Myocyte (in vitro differentiated cells): Measurements from ENCODE around the gene SLC7A5. TPM values are rescaled to one million over a fixed set of nuclear protein-coding genes. Genes with fewer than 3 reads are reported as not detected.

Experiments
- DNase-seq: peaks from one replicate; pipeline ENCODE4 v3.0.0-alpha.2; 2012; ENCODE audit warnings: low read depth
- total RNA-seq: library from RNA; depleted of rRNA; stranded (reverse); fragments of >200 nt; gene quantifications from 2 replicates; pipeline ENCODE4 v1.2.3, GENCODE V29; 2014

The SLC7A5 gene
- total RNA-seq, 1 donor from 2014 or later, result 48.6 TPM

DNA sequence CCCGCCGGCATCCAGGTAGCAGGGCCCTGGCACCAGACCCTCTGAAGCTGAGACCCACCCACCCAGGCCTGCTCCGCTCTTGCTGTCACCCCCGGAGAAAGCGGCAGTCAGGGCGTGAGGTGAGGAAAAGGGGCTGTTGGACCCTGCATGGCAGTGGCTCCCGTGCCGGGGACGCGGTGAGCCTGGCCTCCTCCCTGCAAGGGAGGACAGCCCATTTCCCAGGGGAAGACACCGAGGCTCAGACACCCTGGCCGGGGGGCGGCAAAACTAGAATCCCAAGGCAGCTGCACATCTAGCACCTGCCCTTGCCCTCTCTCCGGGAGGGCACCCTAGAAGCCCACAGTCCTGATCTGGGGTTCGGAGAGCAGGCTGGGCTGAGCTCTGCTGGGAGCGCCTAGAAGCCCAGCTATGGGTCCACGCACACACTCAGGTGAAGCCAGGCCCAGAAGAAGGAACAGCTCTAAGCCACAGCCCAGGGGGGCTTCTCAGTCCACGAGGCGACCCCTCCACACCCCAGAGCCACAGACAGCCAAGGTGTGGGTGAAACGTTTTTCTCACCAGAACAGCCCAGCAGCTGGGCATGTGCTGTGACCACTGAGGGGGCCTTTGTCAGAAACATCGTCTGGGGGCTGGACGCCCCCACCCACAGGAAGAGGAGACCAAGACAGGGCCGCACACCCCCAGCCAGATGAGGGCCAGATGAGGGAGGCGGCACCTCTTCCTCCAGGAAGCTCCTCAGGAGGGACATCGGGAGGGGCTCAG, 22.4 kb downstream of the SLC7A5 start:
- no peak for DNase-seq

DNA sequence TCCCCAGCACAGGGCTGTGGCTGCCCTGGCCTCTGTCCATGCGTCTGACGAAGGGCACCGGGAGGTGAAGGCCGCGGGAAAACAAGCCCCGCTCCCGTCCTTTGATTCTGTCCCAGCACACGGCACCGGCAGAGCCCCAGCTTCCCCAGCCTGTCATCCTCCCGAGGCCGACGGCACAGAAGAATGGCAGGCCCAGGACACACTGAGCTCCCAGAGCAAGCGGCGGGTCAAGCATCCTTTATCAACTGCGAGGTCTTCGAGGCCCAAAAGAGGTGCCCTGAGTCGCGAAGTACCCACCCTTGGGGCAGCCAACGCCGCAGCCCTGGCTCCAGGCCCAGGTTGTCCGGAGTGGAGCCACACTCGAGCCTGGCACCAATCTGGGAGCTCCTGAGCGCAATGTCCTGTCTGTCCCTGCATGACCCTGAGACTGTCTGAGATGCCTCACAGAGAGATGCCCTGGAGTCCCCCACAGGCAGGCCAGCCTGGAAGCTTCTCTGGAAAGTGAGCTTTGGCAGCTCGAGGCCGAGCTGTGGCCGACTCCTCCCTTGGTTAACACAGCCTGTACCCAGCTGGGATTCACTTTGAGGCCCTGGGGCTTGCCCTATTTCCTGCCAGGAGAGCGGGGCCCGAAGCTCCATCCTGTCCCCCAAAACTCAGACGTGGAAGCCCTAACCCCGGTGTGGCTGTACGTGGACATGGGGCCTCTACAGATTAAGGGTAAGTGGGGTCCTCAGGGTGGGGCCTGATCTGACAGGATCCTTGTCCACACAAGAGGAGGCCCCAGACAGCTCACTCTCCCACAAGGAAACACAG, 23.3 kb downstream of the SLC7A5 start:
- DNase-seq, result no peak

DNA sequence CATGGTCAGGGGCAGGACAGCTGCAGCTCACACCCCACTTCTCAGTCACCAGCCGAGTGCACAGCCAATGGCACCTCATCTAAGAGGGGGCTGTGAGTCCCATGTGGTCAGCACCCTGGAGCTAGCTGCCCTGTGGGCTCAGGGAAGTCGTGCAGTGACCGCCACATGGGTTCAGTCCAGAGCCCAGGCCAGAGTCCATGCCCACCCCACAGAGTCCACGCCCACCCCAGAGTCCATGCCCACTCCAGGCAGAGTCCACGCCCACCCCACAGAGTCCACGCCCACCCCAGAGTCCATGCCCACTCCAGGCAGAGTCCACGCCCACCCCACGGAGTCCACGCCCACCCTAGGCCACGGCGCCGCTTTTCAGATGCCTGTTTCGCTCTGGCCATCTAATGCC, 24.1 kb downstream of the SLC7A5 start:
- DNase-seq, result peak; percentile 59

DNA sequence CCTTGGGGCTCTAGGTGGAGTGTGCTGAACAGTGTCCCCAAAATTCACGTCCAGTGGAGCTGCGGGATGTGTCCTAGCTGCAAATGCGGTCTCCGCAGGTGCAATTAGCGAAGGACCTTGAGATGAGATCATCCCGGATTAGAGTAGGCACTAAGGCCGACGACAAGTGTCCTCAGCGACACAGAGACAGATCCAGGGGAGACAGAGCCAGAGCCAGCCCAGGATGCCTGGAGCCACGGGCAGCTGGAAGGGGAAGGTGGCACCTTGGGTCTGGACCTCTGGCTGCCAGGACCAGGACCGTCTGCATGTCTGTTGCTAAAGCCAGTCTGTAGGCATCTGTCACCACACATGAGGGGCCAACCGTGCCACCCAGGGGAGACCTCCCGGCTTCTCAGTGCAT, 24.5 kb downstream of the SLC7A5 start:
- DNase-seq, result no peak

DNA sequence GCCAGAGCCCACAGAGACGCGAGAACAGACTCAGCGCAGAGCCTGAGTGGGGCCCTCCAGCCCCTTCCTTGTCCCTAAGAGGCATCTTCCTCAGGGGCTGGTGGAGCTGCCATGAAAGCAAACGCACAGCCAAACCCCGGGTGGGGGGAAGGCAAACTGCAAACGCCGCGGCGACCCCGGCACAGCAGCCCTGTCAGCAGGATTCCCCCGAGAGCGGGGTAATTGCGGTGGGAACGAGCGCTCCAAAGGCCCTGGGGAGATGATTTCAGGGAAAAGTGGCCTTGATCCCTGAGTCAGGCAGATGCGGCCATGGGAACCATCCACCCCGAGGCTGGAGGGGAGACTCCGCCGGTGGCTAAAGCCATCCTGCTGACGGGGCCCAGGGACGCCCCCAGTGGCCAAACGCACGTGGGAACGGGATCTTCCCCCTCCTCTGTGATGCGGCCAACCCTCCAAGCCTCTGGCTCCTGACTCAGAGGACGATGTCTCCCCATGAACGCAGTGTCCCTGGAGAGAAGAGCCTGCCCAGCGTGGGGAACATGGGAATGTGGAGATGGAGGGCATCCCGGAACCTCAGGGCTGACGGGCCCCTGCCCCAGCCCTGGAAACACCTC, 25.1 kb downstream of the SLC7A5 start:
- DNase-seq, result no peak

DNA sequence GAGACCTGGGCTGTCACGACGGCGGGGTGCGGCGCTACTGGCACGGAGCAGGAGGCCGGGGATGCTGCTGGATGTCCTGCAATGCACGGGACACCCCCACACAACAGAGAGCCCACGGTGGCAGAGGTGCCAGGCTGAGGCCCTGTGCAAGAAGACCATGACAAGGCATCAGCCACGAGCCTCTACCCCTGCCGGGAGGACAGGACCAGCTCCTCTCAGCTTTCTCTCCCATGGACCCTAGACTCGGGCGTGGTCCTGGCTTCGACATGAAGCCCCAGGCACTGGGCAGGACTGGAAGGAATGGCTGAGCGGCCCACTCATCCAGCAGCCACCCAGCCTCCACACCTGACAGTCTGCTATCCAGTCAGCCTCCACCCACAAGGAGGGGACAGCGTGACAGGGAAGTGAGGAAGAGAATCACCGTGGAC, 25.6 kb downstream of the SLC7A5 start:
- no peak for DNase-seq

DNA sequence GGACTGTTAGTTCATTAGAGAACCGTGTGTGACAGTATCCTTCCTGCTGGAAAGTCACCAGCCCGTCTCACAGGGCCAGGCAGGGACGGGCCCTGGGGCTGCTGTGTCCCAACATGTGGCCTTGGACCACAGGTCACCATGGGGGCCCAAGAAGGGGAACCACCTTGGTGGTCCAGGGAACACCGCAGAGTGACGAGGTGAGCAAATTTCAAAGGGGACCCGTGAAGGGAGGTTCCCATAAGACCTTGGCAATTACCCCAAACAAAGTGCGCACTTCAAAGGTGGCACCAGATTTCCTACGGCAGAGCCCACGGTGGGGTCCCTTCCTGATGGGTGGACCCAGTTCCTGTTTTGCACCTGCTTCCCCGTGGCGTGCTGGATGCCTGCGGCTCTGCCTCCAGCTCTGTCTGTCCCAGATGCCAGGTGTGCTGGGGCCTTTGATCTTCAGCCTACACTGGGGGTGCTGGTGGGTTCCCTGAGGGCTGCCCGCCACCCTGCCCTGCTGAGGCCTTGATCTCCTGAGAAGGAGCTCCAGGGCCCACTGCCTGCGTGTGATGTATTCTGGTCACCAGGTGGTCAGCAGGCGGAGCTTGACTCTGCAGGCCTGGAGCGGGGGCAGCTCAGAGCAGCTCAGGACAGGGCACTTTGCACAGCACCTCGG, 27.0 kb downstream of the SLC7A5 start:
- DNase-seq, result no peak

DNA sequence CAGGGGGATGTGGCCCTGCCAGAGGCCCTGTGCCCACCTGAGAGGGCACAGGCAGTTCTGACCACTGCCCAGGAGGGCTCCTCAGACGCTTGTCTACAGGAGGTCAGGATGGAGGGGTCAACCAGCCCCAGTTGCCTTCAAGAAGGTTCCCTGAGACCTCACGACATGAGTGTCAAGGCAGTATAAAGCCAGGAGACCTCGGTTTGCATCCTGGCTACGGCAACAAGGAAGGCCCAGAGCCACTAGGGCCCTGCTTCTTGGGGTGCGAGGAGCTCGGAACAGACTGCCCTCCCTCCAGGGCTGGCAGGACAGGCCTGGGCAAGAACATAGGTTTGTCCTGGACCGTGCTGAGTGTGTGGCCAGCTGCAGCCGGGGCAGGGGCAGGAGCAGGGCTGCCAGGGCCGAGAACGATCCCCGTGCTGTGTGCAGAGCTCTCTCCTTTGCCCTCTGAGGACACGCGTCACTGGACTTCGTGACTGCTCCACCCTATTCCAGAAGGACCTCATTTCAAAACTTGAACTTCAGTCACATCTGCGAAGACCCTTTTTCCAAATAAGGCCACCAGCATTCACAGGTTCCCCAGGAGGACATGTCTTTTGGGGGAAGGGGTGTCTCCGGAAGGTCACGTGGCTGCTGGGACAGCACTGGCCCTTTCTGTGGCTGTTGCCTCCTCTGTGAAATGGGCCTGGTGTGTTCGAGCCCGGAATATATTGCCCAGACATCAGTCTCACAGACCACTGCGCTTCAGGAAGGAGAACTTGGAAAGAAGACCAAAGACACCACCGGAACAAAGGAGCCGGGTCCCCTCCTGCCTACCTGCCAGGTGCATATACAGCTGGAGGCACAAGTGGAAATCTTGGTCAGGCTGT, 27.7 kb downstream of the SLC7A5 start:
- no peak for DNase-seq

DNA sequence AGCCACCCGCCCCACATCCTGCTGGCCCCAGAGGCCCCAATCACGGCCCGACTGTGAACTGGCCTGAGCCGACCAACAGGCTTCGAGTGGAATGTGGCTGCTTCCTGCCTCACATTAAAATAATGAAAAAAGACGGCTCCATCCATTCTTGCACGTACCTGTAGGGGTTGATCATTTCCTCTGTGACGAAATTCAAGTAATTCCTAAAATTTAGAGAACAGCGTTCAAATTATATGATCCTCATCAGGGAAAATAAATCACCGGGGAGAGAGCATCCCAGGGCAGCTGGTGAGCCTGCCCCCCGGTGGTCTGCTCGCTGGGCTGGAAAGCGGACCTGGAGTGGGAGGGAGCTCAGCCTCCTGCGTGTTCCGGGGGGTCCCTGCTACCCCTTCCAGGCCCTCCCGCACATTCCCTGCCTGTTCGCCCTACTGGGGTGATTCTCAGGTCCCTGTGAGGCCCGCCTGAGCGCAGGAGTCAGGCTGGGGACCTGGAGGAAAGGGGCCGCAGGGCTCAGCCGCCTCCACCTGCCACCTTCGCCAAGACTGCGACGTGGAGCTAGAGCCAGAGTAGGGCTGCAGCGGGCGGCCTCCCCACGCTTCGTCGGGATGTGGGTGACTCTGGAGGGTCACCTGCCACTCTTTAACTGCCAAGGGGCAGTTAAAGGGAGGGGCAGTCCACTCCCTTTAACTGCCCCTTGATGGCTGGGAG, 28.9 kb downstream of the SLC7A5 start:
- DNase-seq, result no peak

DNA sequence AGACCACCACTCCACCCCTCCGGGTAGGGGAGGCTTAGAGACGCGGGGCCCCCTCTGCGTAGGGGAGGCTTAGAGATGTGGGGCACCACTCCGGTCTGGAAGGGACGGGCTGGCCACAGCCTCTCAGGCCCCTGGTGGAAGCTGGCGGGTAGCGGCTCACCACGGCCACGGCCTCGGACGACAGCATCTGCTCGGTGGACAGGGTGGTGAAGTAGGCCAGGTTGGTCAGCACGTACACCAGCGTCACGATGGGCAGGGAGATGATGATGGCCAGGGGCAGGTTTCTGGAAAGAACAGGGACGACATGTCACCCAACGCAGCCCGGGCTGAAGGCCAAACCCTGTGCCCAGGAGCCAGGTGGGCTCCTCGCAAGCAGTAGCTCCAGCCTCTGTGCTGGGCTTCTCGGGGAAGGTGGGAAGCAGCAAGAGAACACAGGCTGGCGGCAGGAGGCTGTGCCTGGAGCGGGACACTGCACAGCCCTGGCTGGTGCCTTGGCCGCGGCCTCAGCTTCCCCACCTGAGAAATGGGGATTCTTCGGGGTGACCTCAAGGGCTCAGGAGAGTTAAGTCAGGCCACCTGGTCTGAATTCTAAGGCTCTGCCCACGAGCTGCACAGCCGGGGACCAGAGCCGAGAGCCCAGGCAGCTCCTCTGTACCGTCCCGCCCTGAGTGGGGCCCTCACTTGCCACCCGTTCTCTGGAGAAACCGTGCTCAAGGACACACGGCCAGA, 29.6 kb downstream of the SLC7A5 start:
- DNase-seq, result no peak

DNA sequence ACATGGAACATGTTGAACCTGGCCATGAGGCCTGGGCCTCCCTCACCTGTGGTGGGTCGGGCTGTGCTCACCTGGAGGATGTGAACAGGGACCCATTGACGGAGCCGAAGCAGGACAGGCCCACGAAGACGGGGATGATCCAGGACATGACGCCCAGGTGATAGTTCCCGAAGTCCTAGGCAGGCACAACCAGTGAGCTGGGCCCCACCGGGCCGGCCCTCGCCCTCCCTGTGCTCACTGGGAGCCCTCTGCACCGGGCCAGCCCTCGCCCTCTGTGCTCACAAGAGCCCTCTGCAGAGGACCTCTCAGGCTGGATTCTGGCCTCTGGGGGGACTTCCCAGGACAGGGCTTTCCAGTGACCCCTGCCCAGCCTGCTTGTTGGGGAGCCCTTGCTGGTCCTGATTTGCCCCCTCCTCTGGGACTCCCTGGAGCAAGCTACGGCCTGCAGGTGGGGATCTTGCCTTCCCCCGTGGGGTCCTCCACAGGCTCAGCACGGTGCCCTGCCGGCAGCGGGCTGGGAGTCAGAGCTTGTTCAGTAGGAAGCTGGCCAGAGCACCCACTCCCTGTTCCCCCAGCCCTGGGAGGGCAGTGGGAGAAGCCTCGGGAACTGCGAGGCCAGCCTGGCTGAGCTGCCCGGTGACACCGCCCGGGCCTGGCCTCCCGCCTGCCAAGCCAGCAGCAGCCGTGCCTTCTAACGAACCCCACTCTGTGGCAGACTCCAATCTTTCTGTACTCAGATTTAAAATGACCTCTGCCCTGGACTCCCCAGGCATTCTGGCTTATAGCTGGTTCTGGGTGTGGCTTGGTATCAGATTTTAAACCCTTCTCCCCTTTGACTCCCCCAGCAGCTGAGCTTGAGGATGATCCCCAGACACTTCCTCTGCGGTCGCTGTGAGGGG, 30.4 kb downstream of the SLC7A5 start:
- DNase-seq, result no peak

DNA sequence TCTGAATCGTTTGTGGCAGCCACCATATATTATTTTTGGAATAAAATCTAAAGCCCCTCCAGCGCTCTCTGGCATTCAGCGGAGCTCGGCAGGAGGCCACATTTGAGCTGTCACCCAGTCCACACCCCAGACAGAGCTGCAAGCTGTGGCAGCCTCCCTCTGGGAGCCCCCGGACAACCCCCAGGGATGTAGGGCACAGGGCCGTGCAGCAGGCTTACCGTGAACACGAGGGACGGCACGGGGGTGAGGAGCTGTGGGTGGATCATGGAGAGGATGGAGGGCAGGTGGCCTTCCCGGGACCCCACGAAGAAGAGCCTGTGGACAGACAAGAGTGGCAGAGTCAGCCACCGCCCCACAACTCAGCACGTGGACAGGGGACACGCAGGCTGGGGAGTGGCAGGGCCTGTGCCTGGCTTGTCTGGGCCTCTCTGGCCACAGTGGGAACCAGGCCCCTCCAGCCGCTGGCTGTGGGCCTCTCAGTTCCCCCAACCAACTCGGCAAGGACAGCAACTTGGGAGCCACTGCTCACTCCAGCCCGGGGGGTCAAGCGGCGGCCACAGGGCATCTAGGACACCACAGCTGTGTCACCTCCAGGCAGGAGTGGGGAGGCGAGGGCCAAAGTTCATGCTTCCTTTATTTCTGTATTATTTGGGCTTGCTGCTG, 31.5 kb downstream of the SLC7A5 start:
- no peak for DNase-seq

DNA sequence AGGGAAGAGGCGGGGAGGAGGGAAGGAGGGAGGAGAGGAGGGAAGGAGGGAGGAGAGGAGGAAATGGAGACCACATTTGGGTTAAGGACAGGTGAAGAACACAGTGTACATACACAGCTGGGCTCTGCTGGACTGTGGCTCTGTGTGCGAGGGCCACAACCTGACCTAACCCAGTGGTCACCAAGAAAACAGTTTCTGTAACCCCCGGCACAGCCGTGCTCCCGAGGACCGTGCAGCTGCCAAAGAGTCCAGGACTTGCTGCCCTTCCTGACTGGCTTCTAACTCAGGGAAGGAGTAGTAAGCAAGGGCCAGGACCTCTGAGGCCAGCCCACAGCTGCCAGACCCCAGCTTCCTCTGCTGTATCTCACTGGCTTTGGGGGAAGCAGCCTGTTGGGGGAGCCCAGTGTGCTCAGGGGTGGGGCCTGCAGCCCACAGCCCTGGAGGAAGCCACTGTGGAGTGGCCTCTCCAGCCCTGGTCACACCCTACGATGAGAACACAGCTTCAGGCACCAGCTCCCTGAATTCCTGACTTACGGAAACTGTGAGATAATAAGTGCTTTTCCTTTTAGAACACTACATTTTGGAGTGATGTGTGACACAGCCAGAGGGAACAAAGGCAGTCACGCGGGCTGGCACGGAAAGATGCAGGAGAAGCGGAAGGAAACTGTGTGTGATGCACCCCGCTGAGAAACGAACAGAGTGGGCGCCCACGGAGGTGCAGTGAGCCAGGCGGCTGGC, 32.3 kb downstream of the SLC7A5 start:
- no peak for DNase-seq

DNA sequence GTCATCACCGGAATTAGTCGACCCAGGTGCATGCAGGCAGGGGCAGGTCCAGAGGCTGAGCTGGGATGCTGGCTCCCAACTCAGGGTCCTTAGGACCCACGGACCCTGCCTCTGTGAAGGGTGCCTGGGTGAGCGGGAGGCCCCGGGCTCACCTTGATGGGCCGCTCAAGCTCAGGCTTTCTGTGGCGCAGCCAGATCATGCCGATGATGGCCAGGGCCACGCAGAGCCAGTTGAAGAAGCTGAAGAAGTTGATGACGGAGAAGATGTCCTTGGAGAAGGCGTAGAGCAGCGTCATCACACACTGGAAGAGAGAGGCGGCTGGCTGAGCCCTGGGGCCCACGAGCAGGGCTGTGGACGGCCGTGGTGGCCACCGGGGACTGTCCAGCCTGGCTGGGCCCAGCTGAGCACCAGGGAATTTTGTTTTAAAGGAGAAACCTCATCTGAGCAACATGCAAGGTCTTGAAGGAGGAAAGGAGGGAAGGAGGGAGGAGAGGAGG, 32.9 kb downstream of the SLC7A5 start:
- DNase-seq, result no peak

DNA sequence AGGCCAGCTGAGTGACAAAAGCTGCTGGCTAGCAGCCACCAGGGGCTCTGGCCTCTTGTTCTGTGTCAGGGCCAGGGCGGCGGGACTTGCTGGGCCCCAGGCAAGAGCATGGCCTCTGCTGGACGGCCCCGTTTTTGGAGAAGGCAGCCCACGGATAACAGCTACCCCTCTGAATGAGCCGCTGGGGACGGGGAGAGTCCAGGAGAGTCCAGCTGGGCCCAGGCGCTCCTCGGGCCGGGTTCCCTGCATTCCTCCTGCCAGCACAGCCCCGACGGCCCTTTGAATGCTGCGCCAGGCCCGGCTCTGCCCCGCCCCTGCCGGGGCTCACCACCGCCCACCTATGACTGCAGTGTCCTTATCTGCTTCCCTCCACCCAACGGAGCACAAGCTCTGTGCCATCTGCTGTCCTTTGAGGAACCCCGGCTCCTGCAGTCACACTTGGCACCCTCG, 33.4 kb downstream of the SLC7A5 start:
- DNase-seq, result no peak

DNA sequence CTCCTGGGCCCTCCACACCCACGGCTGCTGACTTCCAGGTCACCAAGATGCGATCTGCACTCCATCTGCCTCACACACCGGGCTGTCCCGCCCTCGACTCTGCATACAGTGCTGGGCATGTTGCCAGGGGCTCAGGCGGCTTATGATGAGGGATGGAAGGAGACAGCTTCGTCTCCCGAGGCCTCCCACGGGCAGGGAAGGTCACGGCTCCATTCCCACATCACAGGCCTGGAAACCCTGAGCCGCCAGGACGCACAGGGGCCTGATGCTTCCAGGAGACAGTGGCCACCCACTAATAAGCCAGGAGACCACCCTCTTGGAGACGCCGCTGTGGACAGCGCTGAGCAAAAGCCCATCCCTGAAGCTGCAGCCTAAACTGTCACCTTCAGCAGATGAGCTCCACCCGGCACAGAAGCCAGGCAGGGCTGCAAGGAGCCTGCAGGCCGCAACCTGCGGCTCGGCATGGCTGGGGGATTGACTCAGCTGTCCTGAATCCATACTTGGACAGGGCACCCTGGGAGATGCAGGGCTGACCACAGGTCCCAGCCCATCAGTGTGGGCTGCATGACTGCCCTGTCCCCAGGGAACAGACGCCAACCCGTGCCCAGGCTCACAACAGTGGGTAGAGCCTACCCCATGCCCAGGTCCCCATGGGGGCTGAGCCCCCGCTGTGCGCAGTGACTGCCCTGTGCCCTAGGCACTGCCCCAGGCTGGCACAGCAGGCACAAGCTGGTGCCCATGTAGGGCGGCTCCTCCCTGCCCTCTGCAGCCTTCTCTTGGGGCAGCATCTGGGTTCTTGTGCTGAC, 34.4 kb downstream of the SLC7A5 start:
- DNase-seq, result peak; percentile 31
